GM21367 (cell line): ENCODE results near the gene NOG.

Source experiments
- ATAC-seq: cut with Tn5 transposase; IDR thresholded peaks from one replicate; pipeline ENCODE4 v1.9.1; 2021; ENCODE audit not compliant: unreplicated experiment

The NOG gene

DNA sequence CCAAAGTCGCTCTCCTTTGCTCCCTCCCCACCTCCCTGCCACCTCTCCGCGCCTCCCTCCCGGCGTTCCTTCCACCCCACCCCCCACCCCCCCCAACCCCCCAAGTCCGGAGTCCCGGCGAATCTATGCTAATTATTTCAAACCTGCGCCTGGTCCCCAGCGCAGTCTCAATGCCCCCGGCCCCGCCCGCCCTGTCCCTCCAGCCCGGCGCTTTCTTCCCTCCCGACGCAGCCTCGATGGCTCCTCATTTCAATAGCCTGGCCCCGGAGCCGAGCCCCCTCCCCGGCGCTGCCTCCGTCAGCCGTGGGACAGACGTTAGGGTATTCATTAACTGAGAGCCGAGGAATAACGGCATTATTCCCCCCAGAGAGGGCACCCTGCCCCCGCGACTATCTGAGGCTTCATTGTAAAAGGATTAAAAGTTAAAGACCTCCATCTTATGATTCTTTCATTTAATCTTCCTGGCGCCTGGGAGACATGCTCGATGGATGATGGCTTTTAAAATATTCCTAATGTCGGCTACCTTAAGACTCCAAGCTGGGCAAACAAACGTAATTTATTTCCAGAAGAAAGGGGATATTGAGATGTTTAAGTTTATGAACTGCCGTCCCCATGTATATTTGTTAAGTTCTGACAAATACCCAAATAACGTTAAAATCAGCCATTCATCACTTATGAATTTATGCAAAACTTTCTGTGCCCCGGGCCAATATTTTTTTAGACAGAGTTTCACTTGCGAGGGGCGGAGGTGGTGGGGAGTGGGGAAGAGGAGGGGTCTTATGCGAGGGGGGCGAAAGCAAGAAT, 3.4 kb downstream of the NOG start:
- no peak for ATAC-seq

DNA sequence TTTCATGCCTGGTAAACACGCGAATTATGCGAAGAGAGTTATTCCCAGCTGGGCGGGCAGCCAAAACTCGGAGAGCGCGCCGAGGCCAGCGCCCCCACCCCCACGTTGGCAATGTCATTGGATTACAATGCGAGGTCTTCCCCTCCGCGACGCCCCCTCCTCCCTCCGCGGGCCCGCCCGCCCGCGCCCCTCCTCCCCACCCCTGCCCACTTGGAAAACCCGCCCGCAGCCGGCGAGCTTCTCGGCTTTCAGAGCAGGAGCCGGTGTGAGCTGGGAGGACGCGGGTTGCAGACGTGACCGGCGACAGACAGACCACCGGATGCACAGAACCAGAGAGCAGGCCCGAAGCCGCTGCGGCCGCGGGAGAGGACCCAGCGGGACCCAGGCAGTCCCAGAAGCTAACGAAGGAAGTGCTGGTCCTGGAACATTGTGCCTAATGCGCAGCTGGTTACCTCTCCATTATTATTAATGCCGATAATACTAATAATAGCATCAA, 4.0 kb downstream of the NOG start:
- no peak for ATAC-seq

GRCh38 chr17:56598466-56598865, 5.0 kb downstream of the NOG start:
- ATAC-seq, result no peak

DNA sequence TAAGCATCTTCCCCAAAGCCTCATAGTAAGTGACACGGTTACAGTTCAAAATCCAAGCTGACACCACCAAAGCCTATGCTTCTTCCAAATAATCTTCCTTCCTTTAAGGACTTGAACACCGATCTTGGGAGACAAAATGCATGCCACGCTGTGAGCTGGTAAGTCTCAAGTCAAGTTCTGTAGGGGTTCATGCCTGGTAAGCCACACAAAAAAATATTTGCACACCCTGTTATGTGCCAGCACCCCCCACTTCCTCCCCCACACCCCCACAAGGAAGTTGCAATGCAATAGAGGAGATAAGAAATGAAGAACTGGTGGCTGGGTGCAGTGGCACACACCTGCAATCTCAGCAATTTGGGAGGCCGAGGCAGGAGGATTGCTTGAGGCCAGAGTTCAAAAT, 5.6 kb downstream of the NOG start:
- no peak for ATAC-seq

GRCh38 chr17:56599566-56599965, 6.1 kb downstream of the NOG start:
- no peak for ATAC-seq

GRCh38 chr17:56600256-56600655, 6.8 kb downstream of the NOG start:
- ATAC-seq, result no peak

DNA sequence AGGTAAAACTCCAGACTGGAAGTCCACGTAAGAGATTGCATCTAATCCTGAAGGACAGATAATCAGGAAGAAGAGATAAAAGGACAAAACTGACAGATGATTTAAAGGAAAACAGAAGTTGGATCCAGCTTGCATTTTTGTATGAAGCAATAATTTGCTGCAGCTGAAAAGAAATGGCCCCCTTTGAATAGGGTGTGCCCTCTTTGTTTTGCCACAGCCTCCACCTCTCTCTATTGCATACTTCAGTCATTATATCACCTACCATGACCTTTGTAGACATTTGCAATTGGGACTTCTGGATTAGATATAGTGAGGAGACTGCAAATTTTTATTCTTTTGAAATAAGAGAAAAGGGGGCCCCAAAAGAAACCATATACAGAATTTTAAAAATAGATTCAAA, 8.1 kb downstream of the NOG start:
- no peak for ATAC-seq

DNA sequence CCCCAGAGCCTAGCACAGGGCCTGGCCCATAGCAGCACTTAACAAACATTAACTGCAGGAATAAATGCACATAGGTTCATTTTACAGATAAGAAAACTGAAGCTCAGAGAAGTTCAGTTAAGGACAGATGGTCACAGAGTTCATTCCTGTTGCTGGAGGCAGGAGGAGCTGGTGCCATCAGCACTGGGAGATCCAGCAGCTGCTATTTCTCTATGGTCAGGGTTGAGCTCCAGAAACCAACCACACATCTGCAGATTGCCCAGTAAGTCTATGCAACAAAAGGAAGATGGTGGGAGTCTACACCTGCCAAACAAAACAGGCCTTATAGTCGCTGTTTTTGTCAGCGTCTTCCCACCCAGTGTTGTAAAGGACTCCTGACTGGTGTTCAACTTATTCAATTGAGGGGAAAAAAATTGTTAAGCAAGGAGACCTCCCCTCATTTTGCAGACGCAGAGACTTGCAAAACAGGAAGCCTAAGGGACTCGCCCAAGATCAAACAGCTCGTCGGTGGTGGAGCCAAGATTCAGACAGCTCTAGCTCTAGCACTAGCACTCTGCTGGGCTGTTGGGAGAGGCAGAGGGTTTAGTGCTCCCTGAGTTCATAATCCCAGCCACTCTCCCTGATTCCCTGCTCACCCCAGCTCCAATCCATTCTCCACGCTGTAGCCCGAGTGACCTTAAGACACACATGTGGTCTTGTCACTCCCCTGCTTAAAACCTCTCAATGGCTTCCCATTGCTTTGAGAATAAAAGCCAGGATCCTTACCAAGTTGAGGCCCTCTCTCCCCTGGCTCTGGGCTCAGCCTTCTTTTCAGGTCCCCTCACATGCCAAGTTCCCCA, 9.0 kb downstream of the NOG start:
- ATAC-seq, result no peak

DNA sequence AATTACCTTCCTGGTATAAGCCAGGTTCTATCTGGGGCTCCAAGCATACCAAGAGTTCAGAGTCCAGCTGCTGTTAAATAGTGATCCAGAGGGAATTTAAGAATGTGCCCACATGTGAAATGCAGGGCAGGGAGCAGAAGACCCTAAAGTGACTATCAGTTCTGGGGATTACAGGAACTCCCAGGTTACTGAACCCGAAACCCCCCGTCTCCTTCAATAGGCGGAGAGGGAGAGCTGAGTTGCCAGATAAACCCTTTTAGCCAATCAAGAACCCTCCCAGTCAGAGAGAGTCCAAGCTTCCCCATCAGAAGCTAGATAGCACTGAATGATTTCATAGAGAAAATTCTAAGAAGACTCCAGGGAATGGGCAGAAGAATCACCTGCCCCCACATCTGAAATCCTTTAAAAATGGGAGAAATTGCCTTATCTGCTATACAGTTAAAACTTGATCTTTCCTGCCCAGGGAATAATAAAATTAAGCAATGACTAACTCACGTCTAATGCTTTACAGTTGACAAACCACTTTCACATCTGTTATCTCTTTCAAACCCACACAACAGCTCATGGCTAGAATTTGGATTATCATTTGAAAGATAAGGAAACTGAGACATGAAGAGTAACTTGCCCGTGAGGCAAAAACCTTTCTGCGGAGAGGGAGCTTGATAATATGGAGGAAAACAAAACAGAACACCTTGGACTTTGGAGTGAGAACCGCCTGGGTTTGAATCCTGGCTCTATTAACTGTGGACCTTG, 10.2 kb downstream of the NOG start:
- no peak for ATAC-seq

DNA sequence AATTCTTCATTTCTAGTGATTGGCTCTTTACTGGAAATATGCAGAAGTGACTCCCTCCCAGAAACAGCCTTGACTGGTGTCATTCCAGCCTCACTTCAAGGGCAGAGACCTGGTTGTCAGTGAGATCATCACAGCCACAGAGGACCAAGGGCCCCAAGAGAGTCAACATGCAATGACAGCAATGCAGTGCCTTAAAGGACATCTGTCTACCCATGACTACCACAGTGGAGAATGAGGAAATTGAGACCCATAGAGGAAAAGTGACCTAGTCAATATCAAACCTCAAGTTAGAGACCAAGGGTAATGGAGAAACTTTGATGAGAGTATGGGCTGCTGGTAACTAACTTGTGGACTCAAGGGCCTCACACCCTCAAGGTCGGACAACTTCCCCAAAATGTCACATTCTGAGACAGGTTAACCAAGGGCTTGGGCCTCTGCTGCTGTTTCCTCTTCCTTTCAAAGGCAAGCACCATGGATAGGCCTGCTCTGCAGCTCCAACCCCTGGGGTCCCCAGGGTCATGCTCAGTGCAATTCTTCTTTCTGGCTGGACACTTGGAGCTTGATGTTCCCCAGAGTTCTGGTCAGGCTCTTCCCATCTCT, 11.3 kb downstream of the NOG start:
- no peak for ATAC-seq

DNA sequence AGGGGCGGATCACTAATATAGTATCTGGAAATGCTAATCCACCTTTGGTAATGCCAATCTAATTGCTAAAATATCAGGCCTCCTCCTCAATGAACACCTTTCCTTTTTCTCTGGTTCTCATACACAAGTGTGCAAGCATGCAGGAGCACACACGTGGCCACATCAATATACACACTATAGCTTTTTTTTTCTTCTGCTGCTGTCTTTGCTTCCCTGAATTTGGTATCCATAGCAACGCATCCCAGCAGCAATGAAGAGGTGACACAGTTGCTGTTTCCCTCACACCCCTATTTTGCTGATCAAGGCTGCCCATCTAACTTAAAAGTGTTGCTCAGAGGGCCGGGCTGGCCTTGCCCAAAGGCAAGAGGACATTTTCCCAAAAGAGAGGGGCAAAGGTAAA, 15.4 kb downstream of the NOG start:
- ATAC-seq, result no peak

GRCh38 chr17:56610321-56610720, 16.8 kb downstream of the NOG start:
- no peak for ATAC-seq

DNA sequence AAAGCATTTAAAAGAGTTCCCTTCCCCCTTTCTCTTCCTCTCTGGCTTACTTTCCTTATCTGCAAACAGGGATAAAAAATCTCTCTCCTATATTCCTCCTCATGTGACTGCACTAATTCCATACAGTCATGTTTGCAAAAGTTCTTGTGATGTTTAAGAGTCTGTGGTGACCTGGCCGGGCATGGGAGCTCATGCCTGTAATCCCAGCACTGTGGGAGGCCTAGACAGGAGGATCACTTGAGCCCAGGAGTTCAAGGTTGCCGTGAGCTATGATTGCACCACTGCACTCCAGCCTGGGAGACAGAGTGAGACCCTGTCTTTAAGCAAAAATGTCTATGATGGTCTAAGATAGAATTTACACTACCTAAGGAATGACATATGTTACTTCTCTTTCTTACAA, 19.6 kb downstream of the NOG start:
- no peak for ATAC-seq

DNA sequence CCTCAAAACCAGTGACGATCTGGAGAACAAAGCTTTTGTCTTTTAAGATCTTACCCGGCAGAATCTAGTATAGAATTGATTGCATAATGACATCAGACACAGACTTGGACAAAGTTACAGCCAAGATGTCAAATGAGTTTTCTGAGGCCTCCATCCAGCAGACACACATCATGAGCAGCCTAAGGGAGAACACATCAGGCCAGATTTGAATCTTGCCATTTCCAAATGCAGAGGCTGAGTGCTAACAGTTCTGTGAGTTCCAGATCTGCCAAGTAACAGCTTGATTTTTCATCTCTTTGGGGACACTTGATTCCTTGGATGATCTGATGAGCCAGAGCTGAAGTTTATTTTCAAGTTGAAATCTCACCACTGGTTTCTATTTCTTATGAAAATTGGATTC, 21.0 kb downstream of the NOG start:
- no peak for ATAC-seq

DNA sequence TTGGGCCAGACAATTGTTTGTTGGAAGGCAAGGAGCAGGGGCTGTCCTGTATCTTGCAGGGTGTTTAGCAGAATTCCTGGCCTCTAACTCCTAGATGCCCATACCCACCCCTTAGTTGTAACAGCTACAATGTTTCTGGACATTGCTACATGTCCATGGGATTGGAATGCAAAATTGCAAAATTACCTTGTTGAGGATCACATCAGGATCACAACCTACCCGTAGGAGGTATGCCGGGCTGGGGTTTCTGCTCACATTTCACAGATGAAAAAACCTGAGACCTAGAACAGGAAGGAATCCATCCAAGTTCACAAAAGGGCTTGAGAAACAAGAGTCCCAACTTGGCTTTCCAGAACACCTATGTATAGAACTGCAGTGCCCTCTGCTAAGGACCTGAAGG, 22.7 kb downstream of the NOG start:
- ATAC-seq, result no peak

DNA sequence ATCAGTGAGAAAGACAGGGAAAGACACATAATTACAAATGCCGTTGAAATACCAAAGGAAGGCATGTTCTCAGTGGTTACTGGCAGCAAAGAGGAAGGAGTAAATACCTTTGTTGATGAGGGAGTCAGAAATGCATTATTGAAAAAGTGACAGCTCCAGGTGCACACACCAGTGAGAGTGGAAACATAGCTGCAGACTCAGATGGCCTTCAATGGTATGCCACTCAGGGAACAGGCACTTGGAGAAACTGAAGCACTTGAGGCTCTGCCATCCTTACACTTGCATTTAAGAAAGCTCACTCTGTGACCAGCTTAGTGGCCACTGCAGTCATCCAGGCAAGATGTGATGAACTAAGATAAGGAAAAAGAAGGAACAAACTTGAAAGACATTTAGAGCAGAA, 29.9 kb downstream of the NOG start:
- no peak for ATAC-seq

- no peak for ATAC-seq
These were observed 30.8 kb downstream of the NOG start for GRCh38 chr17:56624309-56624708.

DNA sequence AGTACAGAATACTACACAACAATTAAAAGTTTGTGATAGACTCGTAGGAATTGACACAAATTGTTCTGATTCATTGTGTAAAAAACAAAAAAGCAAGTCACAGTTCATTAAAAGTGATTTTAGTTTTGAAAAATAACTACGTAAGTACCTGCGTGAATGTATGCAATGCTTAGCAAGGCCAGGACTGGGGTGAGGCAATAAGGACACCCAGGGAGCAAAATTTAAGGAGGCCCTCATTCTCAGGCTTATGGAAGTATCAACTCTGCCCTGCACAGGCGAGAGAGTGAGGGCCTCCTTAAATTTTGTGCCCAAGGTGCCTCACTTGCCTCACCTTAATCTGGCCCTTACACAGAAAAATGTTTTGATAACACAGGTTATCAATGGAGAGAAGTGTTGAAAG, 31.4 kb downstream of the NOG start:
- ATAC-seq, result no peak

- no peak for ATAC-seq
These were observed 36.1 kb downstream of the NOG start for GRCh38 chr17:56629531-56630075.

DNA sequence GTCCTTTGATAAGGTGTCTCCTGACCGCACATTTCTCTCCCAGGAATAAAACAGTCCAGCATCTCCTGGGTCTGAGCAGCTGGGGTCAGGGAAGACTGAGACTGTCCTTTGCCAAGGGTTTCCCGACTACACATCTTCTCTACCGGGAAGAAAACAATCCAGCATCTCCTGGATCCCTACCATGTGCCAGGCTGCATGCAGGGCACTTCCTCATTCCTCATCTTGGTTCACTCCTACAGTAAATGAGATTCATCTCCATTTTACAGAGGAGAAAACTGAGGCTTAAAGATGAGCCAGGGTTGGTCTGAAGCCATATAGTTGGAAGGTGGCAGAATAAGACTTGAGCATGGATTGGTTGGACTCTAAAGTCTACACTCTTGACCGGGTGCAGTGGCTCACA, 36.7 kb downstream of the NOG start:
- ATAC-seq, result no peak

DNA sequence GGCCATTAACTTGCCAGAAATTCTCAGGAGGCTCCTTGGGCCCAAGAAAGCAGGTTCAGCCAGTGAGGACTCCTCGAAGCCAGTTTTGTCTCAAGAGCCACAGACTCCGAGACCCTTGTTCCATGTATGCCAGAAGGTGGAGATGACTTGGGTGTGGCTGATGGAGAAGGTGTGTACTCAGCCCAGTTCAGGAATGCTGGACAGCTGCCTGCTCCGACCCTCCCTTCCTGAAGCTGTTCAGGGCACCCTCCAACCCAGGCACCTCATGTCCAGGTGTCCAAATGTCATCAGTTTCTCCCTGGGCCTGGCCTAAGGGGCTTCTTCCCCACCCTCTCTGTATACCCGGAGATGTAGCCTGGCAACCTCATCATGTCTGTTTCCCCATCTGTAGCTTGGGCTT, 40.2 kb downstream of the NOG start:
- ATAC-seq, result no peak
